Ishikawa (cell line): ENCODE measurements around the gene CTPS2.
A peak's percentile ranks its signal among the peaks of the same experiment; 100 is the strongest.

ENCODE experiments used
- CEBPB ChIP-seq: IDR thresholded peaks from 2 replicates; pipeline ENCODE4 v1.6.1; 2012
- CREB1 ChIP-seq: IDR thresholded peaks from 2 replicates; pipeline ENCODE4 v1.6.1; 2012; ENCODE audit warnings: low read depth
- EGR1 ChIP-seq: IDR thresholded peaks from 2 replicates; pipeline ENCODE4 v1.6.1; 2012
- EP300 ChIP-seq: IDR thresholded peaks from 2 replicates; pipeline ENCODE4 v1.6.1; 2012; ENCODE audit warnings: borderline replicate concordance
- FOXM1 ChIP-seq: IDR thresholded peaks from 2 replicates; pipeline ENCODE4 v1.6.1; 2012; ENCODE audit warnings: low read depth, borderline replicate concordance
- NFIC ChIP-seq: IDR thresholded peaks from 2 replicates; pipeline ENCODE4 v1.6.1; 2012
- RAD21 ChIP-seq: IDR thresholded peaks from 2 replicates; pipeline ENCODE4 v1.6.1; 2012; ENCODE audit warnings: low read depth
- TAF1 ChIP-seq: IDR thresholded peaks from 2 replicates; pipeline ENCODE4 v1.6.1; 2012; ENCODE audit warnings: low read depth, mild to moderate bottlenecking
- TCF12 ChIP-seq: IDR thresholded peaks from 2 replicates; pipeline ENCODE4 v1.6.1; 2012; ENCODE audit warnings: low read depth
- TEAD4 ChIP-seq: IDR thresholded peaks from 2 replicates; pipeline ENCODE4 v1.6.1; 2012
- YY1 ChIP-seq: IDR thresholded peaks from 2 replicates; pipeline ENCODE4 v1.6.1; 2012; ENCODE audit warnings: low read depth
- ZBTB7A ChIP-seq: IDR thresholded peaks from 2 replicates; pipeline ENCODE4 v1.6.1; 2012; ENCODE audit warnings: low read depth
- TF ChIP-seq, protein P1 (sequence below): IDR thresholded peaks from 2 replicates; pipeline ENCODE4 v1.6.1; 2012
- TF ChIP-seq, protein P2 (sequence below): IDR thresholded peaks from 2 replicates; pipeline ENCODE4 v1.6.1; 2012; ENCODE audit warnings: low read depth, mild to moderate bottlenecking
- TF ChIP-seq, protein P3 (sequence below): IDR thresholded peaks from 2 replicates; pipeline ENCODE4 v1.6.1; 2012

The CTPS2 gene

DNA sequence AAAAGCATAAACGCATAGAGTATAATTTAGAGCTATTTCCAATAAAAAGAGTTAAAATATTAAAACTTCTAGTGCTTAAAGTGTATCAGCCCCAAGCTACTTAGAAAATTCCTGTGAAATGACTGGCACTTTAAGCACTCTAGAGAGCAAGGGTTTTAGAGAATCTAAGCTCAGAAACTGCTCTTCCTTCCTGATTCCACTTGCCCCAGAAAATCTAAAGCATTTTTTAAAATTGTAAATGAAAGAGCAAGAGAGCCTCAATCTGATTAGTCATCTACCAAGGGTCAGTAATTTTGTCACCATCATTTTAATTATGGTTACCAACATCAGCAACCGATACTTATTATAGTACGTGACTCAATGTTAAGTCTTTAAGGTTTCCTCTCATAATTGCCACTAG lies 25.0 kb downstream of the CTPS2 start:
- TF ChIP-seq, protein P1, sequence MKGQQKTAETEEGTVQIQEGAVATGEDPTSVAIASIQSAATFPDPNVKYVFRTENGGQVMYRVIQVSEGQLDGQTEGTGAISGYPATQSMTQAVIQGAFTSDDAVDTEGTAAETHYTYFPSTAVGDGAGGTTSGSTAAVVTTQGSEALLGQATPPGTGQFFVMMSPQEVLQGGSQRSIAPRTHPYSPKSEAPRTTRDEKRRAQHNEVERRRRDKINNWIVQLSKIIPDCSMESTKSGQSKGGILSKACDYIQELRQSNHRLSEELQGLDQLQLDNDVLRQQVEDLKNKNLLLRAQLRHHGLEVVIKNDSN, result no peak
- TF ChIP-seq NFIC (no peak), YY1 (no peak), RAD21 (no peak), EP300 (no peak), TCF12 (no peak), CEBPB (no peak), ZBTB7A (no peak), FOXM1 (no peak), TAF1 (no peak), EGR1 (no peak), TEAD4 (no peak), CREB1 (no peak)
- TF ChIP-seq, protein P2, sequence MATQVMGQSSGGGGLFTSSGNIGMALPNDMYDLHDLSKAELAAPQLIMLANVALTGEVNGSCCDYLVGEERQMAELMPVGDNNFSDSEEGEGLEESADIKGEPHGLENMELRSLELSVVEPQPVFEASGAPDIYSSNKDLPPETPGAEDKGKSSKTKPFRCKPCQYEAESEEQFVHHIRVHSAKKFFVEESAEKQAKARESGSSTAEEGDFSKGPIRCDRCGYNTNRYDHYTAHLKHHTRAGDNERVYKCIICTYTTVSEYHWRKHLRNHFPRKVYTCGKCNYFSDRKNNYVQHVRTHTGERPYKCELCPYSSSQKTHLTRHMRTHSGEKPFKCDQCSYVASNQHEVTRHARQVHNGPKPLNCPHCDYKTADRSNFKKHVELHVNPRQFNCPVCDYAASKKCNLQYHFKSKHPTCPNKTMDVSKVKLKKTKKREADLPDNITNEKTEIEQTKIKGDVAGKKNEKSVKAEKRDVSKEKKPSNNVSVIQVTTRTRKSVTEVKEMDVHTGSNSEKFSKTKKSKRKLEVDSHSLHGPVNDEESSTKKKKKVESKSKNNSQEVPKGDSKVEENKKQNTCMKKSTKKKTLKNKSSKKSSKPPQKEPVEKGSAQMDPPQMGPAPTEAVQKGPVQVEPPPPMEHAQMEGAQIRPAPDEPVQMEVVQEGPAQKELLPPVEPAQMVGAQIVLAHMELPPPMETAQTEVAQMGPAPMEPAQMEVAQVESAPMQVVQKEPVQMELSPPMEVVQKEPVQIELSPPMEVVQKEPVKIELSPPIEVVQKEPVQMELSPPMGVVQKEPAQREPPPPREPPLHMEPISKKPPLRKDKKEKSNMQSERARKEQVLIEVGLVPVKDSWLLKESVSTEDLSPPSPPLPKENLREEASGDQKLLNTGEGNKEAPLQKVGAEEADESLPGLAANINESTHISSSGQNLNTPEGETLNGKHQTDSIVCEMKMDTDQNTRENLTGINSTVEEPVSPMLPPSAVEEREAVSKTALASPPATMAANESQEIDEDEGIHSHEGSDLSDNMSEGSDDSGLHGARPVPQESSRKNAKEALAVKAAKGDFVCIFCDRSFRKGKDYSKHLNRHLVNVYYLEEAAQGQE, result no peak
- TF ChIP-seq, protein P3, sequence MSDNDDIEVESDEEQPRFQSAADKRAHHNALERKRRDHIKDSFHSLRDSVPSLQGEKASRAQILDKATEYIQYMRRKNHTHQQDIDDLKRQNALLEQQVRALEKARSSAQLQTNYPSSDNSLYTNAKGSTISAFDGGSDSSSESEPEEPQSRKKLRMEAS, result no peak

DNA sequence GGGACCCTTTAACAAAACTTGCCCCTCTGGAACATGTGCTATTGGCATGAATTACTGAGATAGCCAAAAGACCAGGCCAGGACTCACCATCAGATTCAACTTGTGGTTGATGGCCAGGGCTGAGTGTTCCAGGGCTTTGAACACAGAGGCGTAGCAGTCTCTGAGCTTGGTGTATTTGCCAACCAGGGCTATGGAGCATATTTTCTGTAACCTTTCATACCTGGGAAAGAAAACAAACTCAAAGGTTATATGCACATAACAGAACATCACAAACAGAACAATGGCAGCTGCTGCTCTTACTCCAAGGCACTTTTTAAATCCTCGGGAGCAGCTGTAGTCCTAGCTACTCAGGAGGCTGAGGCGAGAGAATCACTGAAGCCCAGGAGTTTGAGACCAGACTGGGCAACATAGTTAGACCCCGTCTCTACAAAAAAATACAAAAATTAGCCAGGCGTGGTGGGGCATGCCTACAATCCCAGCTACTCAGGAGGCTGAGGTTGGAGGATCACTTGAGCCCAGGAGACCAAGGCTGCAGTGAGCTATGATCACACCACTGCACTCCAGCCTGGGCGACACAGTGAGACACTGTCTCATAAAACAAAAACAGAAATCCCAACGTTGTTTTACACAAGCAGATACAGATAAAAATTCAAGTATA lies 29.3 kb downstream of the CTPS2 start:
- TF ChIP-seq, protein P2, result no peak
- TF ChIP-seq YY1, result no peak
- TF ChIP-seq ZBTB7A, result no peak
- no peak for TF ChIP-seq EP300
- TF ChIP-seq CEBPB, result no peak
- no peak for TF ChIP-seq RAD21
- TF ChIP-seq TEAD4, result no peak
- no peak for TF ChIP-seq NFIC
- no peak for TF ChIP-seq TCF12
- TF ChIP-seq, protein P3, result no peak
- TF ChIP-seq EGR1, result no peak
- TF ChIP-seq, protein P1, result no peak
- TF ChIP-seq FOXM1, result no peak
- no peak for TF ChIP-seq CREB1
- no peak for TF ChIP-seq TAF1

DNA sequence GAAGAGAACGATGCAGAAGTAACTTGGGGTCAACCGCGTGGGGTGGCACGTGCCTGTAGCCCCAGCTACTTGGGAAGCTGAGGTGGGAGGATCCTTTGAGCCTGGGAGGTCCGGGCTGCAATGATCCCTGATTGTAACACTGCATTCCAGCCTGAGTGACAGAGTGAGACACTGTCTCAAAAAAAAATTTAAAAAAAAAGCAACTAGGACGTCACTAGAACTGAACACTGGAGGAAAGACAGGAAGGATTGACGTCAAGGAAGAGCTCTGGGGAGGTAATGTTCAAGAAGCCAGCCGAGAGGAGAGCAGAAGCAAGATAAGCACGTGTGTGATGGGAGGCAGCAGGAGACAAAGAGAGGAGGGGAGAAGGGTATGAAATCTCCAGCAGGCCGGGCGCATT lies 33.8 kb downstream of the CTPS2 start:
- no peak for TF ChIP-seq CREB1

DNA sequence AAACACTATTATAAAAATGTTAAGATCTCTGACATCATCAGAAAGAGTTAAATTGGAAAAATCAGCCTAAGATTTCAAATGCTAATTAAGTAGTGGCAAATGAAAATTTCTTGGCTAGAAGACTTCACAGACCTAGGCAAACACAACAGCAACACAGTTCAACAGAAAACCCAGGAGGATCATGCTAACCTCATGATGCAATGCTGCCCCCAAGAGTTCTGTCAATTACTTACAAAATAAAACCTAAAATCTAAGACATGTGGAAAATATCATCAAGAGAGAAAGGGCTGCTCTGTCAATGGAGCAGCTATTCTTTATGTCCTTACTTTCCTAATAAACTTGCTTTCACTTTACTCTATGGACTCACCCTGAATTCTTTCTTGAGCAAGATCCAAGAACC lies 41.5 kb downstream of the CTPS2 start:
- TF ChIP-seq, protein P3, result no peak
- no peak for TF ChIP-seq NFIC
- peak; percentile 51 for TF ChIP-seq RAD21

DNA sequence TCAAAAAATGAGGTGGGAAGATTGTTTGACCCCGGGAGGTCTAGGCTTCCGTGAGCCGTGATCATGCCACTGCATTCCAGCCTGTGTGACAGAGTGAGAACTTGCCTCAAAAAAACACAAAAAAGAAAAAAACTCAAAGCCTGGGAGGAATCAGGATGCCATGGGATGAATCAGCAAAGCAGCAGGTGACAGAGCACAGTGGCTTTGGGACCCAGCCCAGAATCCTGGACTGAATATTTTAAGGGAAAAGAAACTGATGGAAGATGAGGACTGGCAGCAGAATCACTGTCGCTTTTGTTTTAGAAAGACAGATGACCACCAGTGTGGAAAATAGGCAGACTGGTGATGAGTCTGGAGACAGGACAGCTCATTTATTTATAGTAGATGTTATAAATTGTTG lies 45.9 kb downstream of the CTPS2 start:
- 0 out of 2 replicates have a peak, but pooled peaks have one; percentile 16 for TF ChIP-seq EP300
- TF ChIP-seq TEAD4, result peak; percentile 60
- TF ChIP-seq, protein P2, result no peak
